Measurements from ENCODE around the gene SBF2.

Gene SBF2

GRCh38 chr11:10317776-10318526 is 23.9 kb upstream of the SBF2 start:
- no peak for DNase-seq (ENCODE audit: low spot score)

- no peak for DNase-seq (ENCODE audit: low spot score)
Observed at GRCh38 chr11:10317151-10317755, 23.2 kb upstream of the SBF2 start.

- no peak for DNase-seq (ENCODE audit: low spot score)
Observed at GRCh38 chr11:10315083-10315482, 21.1 kb upstream of the SBF2 start.

- no peak for DNase-seq (ENCODE audit: low spot score)
Observed at GRCh38 chr11:10314199-10315072, 20.4 kb upstream of the SBF2 start.

- no peak for DNase-seq (ENCODE audit: low spot score)
Observed at GRCh38 chr11:10311802-10312201, 17.8 kb upstream of the SBF2 start.

GRCh38 chr11:10310301-10310841 is 16.4 kb upstream of the SBF2 start:
- no peak for DNase-seq (ENCODE audit: low spot score)

- no peak for DNase-seq (ENCODE audit: low spot score)
Observed at GRCh38 chr11:10309163-10310093, 15.4 kb upstream of the SBF2 start.

GRCh38 chr11:10308201-10308954 is 14.4 kb upstream of the SBF2 start:
- no peak for DNase-seq (ENCODE audit: low spot score)

GRCh38 chr11:10307400-10308200 is 13.6 kb upstream of the SBF2 start:
- peak; percentile 82 for DNase-seq (ENCODE audit: low spot score)

- DNase-seq (ENCODE audit: low spot score) = peak; percentile 48
Observed at GRCh38 chr11:10307022-10307399, 13.0 kb upstream of the SBF2 start.

GRCh38 chr11:10305964-10306918 is 12.2 kb upstream of the SBF2 start:
- DNase-seq (ENCODE audit: low spot score) = no peak

- no peak for DNase-seq (ENCODE audit: low spot score)
Observed at GRCh38 chr11:10305262-10305963, 11.4 kb upstream of the SBF2 start.

- no peak for DNase-seq (ENCODE audit: low spot score)
Observed at GRCh38 chr11:10304495-10305261, 10.7 kb upstream of the SBF2 start, which contains the start of gene ADM. Gene ADM, plus strand, starts transcription at chr11:10305073. Its CDS starts 628 bp downstream, at chr11:10305701.

- no peak for DNase-seq (ENCODE audit: low spot score)
Observed at GRCh38 chr11:10303558-10304363, 9.7 kb upstream of the SBF2 start.

- peak; percentile 69 for DNase-seq (ENCODE audit: low spot score)
Observed at GRCh38 chr11:10302744-10303557, 8.9 kb upstream of the SBF2 start.

Data from CD4-positive, alpha-beta T cell treated with Interleukin-2 at 100 ng/mL for 4 hours (primary cell).